HepG2 (cell line): Measurements from ENCODE around the gene NOXO1. TPM values are rescaled to one million over a fixed set of nuclear protein-coding genes. Genes with fewer than 3 reads are reported as not detected.
A peak's percentile ranks its signal among the peaks of the same experiment; 100 is the strongest.

Experiments
- DPF2 ChIP-seq: sonication (generic); formaldehyde crosslinking; IDR thresholded peaks from 2 replicates; pipeline ENCODE4 v1.4.0; 2020; ENCODE audit warnings: mild to moderate bottlenecking, low read depth, missing genetic modification reagents, borderline replicate concordance
- ELF1 ChIP-seq: sonication (generic); formaldehyde crosslinking; IDR thresholded peaks from 2 replicates; pipeline ENCODE4 v1.4.0; 2020; ENCODE audit warnings: missing genetic modification reagents
- ELK4 ChIP-seq: sonication (generic); formaldehyde crosslinking; IDR thresholded peaks from 2 replicates; pipeline ENCODE4 v1.9.0; 2021; ENCODE audit warnings: missing genetic modification reagents, borderline replicate concordance
- FOXP4 ChIP-seq: sonication (generic); formaldehyde crosslinking; IDR thresholded peaks from 2 replicates; pipeline ENCODE4 v1.4.0; 2020; ENCODE audit warnings: missing genetic modification reagents
- GFI1 ChIP-seq: sonication (generic); formaldehyde crosslinking; IDR thresholded peaks from 2 replicates; pipeline ENCODE4 v1.5.0; 2020; ENCODE audit warnings: missing genetic modification reagents, mild to moderate bottlenecking, borderline replicate concordance
- HOMEZ ChIP-seq: IDR thresholded peaks from 2 replicates; pipeline ENCODE4 v1.6.1; 2016; ENCODE audit warnings: low read depth
- JUNB ChIP-seq: sonication (generic); formaldehyde crosslinking; IDR thresholded peaks from 2 replicates; pipeline ENCODE4 v1.8.0; 2022; ENCODE audit warnings: missing genetic modification reagents, mild to moderate bottlenecking, borderline replicate concordance
- KDM4B ChIP-seq: sonication (generic); formaldehyde crosslinking; IDR thresholded peaks from 2 replicates; pipeline ENCODE4 v1.4.0; 2020; ENCODE audit warnings: missing genetic modification reagents
- MED1 ChIP-seq: sonication (generic); formaldehyde crosslinking; IDR thresholded peaks from 2 replicates; pipeline ENCODE4 v1.4.0; 2020; ENCODE audit warnings: missing genetic modification reagents
- MEIS2 ChIP-seq: sonication (generic); formaldehyde crosslinking; IDR thresholded peaks from 2 replicates; pipeline ENCODE4 v1.9.0; 2021; ENCODE audit warnings: mild to moderate bottlenecking, missing genetic modification reagents
- REL ChIP-seq: sonication (generic); formaldehyde crosslinking; conservative IDR thresholded peaks from 2 replicates; pipeline ENCODE4 v1.8.0; 2022; ENCODE audit warnings: mild to moderate bottlenecking, missing genetic modification reagents, moderate library complexity
- SAFB2 ChIP-seq: sonication (generic); formaldehyde crosslinking; IDR thresholded peaks from 2 replicates; pipeline ENCODE4 v1.5.1; 2020; ENCODE audit warnings: missing genetic modification reagents, low read depth, mild to moderate bottlenecking, borderline replicate concordance
- SNAI1 ChIP-seq: sonication (generic); formaldehyde crosslinking; IDR thresholded peaks from 2 replicates; pipeline ENCODE4 v1.5.0; 2020; ENCODE audit warnings: mild to moderate bottlenecking, missing genetic modification reagents, borderline replicate concordance
- SOX6 ChIP-seq, 2 experiments: fragments of 450-650 bp in 1 of 2; sonication (generic) in 1 of 2; formaldehyde crosslinking in 1 of 2; IDR thresholded peaks; 2 replicates each; pipeline versions ENCODE4 v1.4.0 to v1.6.1; 2017 to 2020; ENCODE audit warnings: antibody characterized with exemption in 1 of 2, mild to moderate bottlenecking in 1 of 2, missing genetic modification reagents in 1 of 2
- STAG1 ChIP-seq: sonication (generic); formaldehyde crosslinking; IDR thresholded peaks from 2 replicates; pipeline ENCODE4 v1.4.0; 2020; ENCODE audit warnings: missing genetic modification reagents
- TBX2 ChIP-seq: sonication (generic); formaldehyde crosslinking; IDR thresholded peaks from 2 replicates; pipeline ENCODE4 v1.5.0; 2020; ENCODE audit warnings: missing genetic modification reagents, mild to moderate bottlenecking, borderline replicate concordance
- ZBTB8A ChIP-seq: sonication (generic); formaldehyde crosslinking; IDR thresholded peaks from 2 replicates; pipeline ENCODE4 v1.4.0; 2020; ENCODE audit warnings: mild to moderate bottlenecking, low read depth, missing genetic modification reagents, borderline replicate concordance
- ZFP1 ChIP-seq: IDR thresholded peaks from 2 replicates; pipeline ENCODE4 v1.6.1; 2016
- ZNF138 ChIP-seq: sonication (generic); formaldehyde crosslinking; IDR thresholded peaks from 2 replicates; pipeline ENCODE4 v1.5.0; 2020; ENCODE audit warnings: mild to moderate bottlenecking, low read depth, missing genetic modification reagents
- ZNF230 ChIP-seq: sonication (generic); formaldehyde crosslinking; IDR thresholded peaks from 2 replicates; pipeline ENCODE4 v1.4.0; 2020; ENCODE audit warnings: mild to moderate bottlenecking, missing genetic modification reagents
- ZNF574 ChIP-seq: sonication (generic); formaldehyde crosslinking; IDR thresholded peaks from 2 replicates; pipeline ENCODE4 v1.4.0; 2020; ENCODE audit warnings: missing genetic modification reagents
- ZNF720 ChIP-seq: sonication (generic); formaldehyde crosslinking; IDR thresholded peaks from 2 replicates; pipeline ENCODE4 v1.4.0; 2020; ENCODE audit warnings: missing genetic modification reagents
- polyA plus RNA-seq, 8 experiments: library from polyadenylated mRNA; depleted of rRNA in 3 of 8; stranded (reverse) in 7 of 8; unstranded in 1 of 8; fragments of >200 nt; fragmentation: Illumina TruSeq in 4 of 8; extraction: Trizol in 4 of 8; gene quantifications; 2 replicates each; pipeline versions ENCODE4 v1.2.1 to v1.2.3, GENCODE V29; 2011 to 2016; ENCODE audit warnings: low read depth in 4 of 8, missing spikeins in 1 of 8, mixed read lengths in 1 of 8; ENCODE audit not compliant: insufficient read depth in 1 of 8
- total RNA-seq, 5 experiments: library from RNA; depleted of rRNA; stranded (reverse); fragments of >200 nt; fragmentation: Illumina TruSeq; extraction: Trizol; gene quantifications; 2 replicates each; pipeline ENCODE4 v1.2.3, GENCODE V29; 2016; ENCODE audit warnings: low read depth in 1 of 5

The NOXO1 gene
- total and polyA plus RNA-seq, 2 of the 13 experiments (the other 11 are each of a cell fraction or from before 2014, with no cell fraction given) = 0.69 to 1.4 TPM

- TF ChIP-seq ZNF230 (CRISPR knock-in tag) = 0 out of 2 replicates have a peak, but pooled peaks have one; percentile 82
- no peak for TF ChIP-seq ZNF720 (CRISPR knock-in tag)
- no peak for TF ChIP-seq ELK4 (CRISPR knock-in tag)
- peak; percentile 74 for TF ChIP-seq MED1 (CRISPR knock-in tag)
- TF ChIP-seq ZNF574 = peak; percentile 83
- no peak for TF ChIP-seq ELF1 (CRISPR knock-in tag)
- peak; percentile 84; the same call in 1 of the 2 replicates for TF ChIP-seq SAFB2
- no peak for TF ChIP-seq ZBTB8A
- TF ChIP-seq STAG1 (CRISPR knock-in tag) = peak; percentile 90
- TF ChIP-seq REL (CRISPR knock-in tag) = no peak
- no peak for TF ChIP-seq HOMEZ (CRISPR knock-in tag)
- TF ChIP-seq MEIS2 (CRISPR knock-in tag) = no peak; the same call in 1 of the 2 replicates
- 0 out of 2 replicates have a peak, but pooled peaks have one; percentile 89 for TF ChIP-seq ZNF138 (CRISPR knock-in tag)
- no peak for TF ChIP-seq FOXP4 (CRISPR knock-in tag)
- no peak for TF ChIP-seq JUNB
- peak; percentile 53; the same call in 1 of the 2 replicates for TF ChIP-seq TBX2 (CRISPR knock-in tag)
- TF ChIP-seq ZFP1 (CRISPR knock-in tag) = no peak
- TF ChIP-seq DPF2 (CRISPR knock-in tag) = no peak
- TF ChIP-seq SNAI1 = 0 out of 2 replicates have a peak, but pooled peaks have one; percentile 56
- TF ChIP-seq GFI1 = no peak
- no peak for TF ChIP-seq KDM4B (CRISPR knock-in tag)
- no peak for TF ChIP-seq SOX6 (IDR thresholded peaks at IDR 0.05)
- TF ChIP-seq SOX6 (CRISPR knock-in tag; IDR thresholded peaks at IDR 0.05) = no peak
Observed at GRCh38 chr16:1929578-1930337, 51.5 kb downstream of the NOXO1 start (continued).
